ENCODE data around the gene TAS1R3.

TAS1R3 gene

GRCh38 chr1:1327291-1327690 lies 3.8 kb upstream of the TAS1R3 start:
- POLR2A ChIA-PET: interaction anchor here (1.4 kb wide), 1 partner anchor 21 kb away, joined by 3 read pairs; no protein-coding TSS in a partner anchor

GRCh38 chr1:1328254-1328653 lies 2.8 kb upstream of the TAS1R3 start:
- no peak for TF ChIP-seq FOXK2 (IDR thresholded peaks at IDR 0.05)
- DNase-seq (ENCODE audit: extremely low spot score): no peak
- ChIA-PET CTCF (no interaction called here), POLR2A (no interaction called here)

More at GRCh38 chr1:1327291-1327690, 3.8 kb upstream of the TAS1R3 start:
- CTCF ChIA-PET: no interaction called here
- no peak for TF ChIP-seq NFRKB (IDR thresholded peaks at IDR 0.05)
- TF ChIP-seq SP1 (IDR thresholded peaks at IDR 0.05): no peak
- no peak for TF ChIP-seq CTBP1 (IDR thresholded peaks at IDR 0.05; ENCODE audit: borderline replicate concordance)
- TF ChIP-seq ZNF384 (IDR thresholded peaks at IDR 0.05): no peak
- TF ChIP-seq ELF4 (IDR thresholded peaks at IDR 0.05): no peak
- no peak for TF ChIP-seq ARNT (IDR thresholded peaks at IDR 0.05)
- no peak for TF ChIP-seq FOXM1 (IDR thresholded peaks at IDR 0.05; ENCODE audit: borderline replicate concordance)
- no peak for DNase-seq (ENCODE audit: extremely low spot score)

DNA sequence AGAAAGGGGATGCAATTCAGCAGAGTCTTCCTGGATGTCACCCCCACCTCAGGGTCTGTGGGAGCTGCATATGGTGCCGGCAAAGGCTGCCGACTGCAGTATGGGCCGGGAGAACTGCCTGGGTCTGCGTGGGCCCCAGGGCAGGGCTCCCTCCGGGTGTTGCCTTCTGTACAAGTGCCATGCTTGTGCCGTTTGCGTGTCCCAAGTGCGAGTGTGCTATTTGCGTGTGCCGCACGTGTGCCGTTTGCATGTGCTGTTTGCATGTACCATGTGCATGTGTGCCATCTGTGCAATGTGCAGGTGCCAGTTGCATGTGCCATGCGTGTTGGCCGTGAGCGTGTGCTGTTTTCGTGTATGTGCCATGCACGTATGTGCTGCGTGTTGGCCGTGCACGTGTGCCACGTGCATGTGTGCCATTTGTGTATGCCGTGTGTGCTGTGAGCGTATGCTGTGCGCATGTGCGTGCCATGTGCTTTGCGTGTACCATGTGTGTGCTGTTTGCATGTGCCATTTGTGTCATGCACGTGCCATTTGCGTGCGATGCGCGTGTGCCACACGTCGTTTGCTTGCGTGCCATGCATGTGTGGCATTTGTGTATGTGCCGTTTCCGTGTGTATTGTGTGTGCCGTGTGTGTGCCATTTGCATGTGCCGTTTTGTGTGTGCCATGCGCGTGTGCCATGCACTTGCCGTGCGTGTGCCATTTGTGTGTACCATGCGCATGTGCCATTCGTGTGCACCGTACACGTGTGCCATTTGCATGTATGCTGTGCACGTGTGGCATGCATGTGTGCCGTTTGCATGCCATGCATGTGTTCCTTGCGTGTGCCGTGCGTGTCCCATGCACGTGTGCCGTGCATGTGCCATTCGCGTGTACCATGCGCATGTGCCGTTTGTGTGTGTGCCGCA lies 1.5 kb upstream of the TAS1R3 start:
- CTCF ChIA-PET: no interaction called here
- TF ChIP-seq SP1 (IDR thresholded peaks at IDR 0.05): no peak
- TF ChIP-seq FOXK2 (IDR thresholded peaks at IDR 0.05): no peak
- no peak for TF ChIP-seq LEF1 (IDR thresholded peaks at IDR 0.05; ENCODE audit: borderline replicate concordance)
- no peak for TF ChIP-seq FOXA1 (IDR thresholded peaks at IDR 0.05)
- TF ChIP-seq TARDBP (IDR thresholded peaks at IDR 0.05): peak; percentile 87
- TF ChIP-seq NFRKB (IDR thresholded peaks at IDR 0.05): no peak
- no peak for TF ChIP-seq ARNT (IDR thresholded peaks at IDR 0.05)
- DNase-seq (ENCODE audit: extremely low spot score): no peak
- POLR2A ChIA-PET: no interaction called here

DNA sequence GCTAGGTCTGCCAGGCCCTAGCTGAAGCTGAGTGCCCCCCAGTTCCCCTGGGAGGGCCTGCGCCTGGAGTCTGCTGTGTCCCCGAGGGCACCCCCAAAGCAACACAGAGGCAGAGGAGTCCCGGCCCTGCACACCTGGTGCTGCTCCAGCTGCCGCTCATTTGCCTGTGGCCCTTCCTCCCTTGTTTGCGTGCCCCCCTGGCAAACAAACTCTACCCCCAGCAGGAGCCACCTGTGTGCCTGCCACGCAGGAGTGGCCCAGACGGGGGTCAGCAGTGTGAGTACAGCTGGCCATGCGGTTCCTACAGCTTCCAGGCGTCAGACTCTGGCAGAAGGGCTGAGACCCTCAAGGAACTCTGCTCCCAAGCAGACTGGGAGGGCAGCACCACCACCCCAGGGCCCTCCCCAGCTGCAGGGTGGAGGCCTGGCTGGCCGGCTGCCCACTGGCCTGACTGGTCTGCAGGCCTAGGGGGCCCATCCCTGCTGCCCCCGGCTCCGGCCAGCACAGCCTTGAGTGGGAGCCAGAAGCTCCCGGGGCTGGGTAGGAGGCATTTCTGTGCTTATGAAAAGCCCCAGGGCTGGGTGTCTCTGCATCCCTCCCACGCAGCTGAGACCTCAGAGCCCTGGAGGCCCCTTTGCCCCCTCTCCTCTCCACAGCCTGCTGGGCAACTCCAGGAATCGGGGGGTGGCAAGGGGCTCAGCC lies 563 bp upstream of the TAS1R3 start:
- CTCF ChIA-PET: no interaction called here
- TF ChIP-seq PKNOX1 (IDR thresholded peaks at IDR 0.05) (no peak), NFRKB (IDR thresholded peaks at IDR 0.05) (no peak), TARDBP (IDR thresholded peaks at IDR 0.05) (no peak)
- POLR2A ChIA-PET: no interaction called here
- no peak for DNase-seq (ENCODE audit: extremely low spot score)

DNA sequence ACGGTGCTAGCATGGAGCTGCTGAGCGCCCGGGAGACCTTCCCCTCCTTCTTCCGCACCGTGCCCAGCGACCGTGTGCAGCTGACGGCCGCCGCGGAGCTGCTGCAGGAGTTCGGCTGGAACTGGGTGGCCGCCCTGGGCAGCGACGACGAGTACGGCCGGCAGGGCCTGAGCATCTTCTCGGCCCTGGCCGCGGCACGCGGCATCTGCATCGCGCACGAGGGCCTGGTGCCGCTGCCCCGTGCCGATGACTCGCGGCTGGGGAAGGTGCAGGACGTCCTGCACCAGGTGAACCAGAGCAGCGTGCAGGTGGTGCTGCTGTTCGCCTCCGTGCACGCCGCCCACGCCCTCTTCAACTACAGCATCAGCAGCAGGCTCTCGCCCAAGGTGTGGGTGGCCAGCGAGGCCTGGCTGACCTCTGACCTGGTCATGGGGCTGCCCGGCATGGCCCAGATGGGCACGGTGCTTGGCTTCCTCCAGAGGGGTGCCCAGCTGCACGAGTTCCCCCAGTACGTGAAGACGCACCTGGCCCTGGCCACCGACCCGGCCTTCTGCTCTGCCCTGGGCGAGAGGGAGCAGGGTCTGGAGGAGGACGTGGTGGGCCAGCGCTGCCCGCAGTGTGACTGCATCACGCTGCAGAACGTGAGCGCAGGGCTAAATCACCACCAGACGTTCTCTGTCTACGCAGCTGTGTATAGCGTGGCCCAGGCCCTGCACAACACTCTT lies 1.1 kb downstream of the TAS1R3 start:
- ChIA-PET POLR2A (interaction anchor here (1.4 kb wide), 1 partner anchor 16 kb away, joined by 3 read pairs; no protein-coding TSS in a partner anchor), CTCF (no interaction called here)
- DNase-seq (ENCODE audit: extremely low spot score): no peak
- TF ChIP-seq SUZ12 (IDR thresholded peaks at IDR 0.05): no peak
- no peak for TF ChIP-seq ZNF384 (IDR thresholded peaks at IDR 0.05)
- TF ChIP-seq BHLHE40 (IDR thresholded peaks at IDR 0.05; ENCODE audit: borderline replicate concordance): no peak
- no peak for TF ChIP-seq CTBP1 (IDR thresholded peaks at IDR 0.05; ENCODE audit: borderline replicate concordance)
- no peak for TF ChIP-seq TARDBP (IDR thresholded peaks at IDR 0.05)
- no peak for TF ChIP-seq ELF4 (IDR thresholded peaks at IDR 0.05)
- TF ChIP-seq PKNOX1 (IDR thresholded peaks at IDR 0.05): no peak
- no peak for TF ChIP-seq LEF1 (IDR thresholded peaks at IDR 0.05; ENCODE audit: borderline replicate concordance)
- no peak for TF ChIP-seq SP1 (IDR thresholded peaks at IDR 0.05)
- TF ChIP-seq FOXM1 (IDR thresholded peaks at IDR 0.05; ENCODE audit: borderline replicate concordance): no peak
- TF ChIP-seq HDGF (IDR thresholded peaks at IDR 0.05; ENCODE audit: borderline replicate concordance): no peak
- TF ChIP-seq NFRKB (IDR thresholded peaks at IDR 0.05): no peak
- TF ChIP-seq FOXK2 (IDR thresholded peaks at IDR 0.05): no peak
- no peak for TF ChIP-seq ARNT (IDR thresholded peaks at IDR 0.05)
- TF ChIP-seq FOXA1 (IDR thresholded peaks at IDR 0.05): no peak
- no peak for TF ChIP-seq L3MBTL2 (conservative IDR thresholded peaks at IDR 0.05)

- ChIA-PET CTCF (no interaction called here), POLR2A (interaction anchor here (1.4 kb wide), 1 partner anchor 15 kb away, joined by 3 read pairs; no protein-coding TSS in a partner anchor)
- no peak for TF ChIP-seq NFRKB (IDR thresholded peaks at IDR 0.05)
- TF ChIP-seq FOXK2 (IDR thresholded peaks at IDR 0.05): no peak
- no peak for DNase-seq (ENCODE audit: extremely low spot score)
These were observed 1.8 kb downstream of the TAS1R3 start for GRCh38 chr1:1332774-1333480.
